ENCODE results near the gene PRSS50.

The PRSS50 gene

DNA sequence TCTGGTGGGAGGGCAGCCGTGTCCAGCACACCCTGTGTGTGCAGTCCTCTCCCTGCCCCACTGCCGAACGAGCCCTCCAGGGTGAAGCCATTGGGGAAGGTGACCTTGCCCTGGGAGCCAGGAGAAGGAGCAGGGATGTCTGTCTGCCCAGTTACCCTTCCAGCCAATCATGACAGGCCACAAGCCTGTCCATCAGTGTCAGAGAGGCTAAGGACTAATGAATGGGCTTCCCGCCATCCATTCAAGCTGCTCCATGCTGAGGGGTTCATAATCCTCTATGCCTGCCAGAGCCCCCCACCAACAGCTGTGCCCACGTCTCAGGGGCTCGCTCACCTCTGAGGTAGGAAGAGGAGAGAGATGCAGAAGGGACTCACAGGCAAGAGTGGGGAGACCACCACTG lies 39.4 kb downstream of the PRSS50 start:
- TF ChIP-seq, protein P1, sequence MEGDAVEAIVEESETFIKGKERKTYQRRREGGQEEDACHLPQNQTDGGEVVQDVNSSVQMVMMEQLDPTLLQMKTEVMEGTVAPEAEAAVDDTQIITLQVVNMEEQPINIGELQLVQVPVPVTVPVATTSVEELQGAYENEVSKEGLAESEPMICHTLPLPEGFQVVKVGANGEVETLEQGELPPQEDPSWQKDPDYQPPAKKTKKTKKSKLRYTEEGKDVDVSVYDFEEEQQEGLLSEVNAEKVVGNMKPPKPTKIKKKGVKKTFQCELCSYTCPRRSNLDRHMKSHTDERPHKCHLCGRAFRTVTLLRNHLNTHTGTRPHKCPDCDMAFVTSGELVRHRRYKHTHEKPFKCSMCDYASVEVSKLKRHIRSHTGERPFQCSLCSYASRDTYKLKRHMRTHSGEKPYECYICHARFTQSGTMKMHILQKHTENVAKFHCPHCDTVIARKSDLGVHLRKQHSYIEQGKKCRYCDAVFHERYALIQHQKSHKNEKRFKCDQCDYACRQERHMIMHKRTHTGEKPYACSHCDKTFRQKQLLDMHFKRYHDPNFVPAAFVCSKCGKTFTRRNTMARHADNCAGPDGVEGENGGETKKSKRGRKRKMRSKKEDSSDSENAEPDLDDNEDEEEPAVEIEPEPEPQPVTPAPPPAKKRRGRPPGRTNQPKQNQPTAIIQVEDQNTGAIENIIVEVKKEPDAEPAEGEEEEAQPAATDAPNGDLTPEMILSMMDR (conservative IDR thresholded peaks at IDR 0.05; ENCODE audit: low read depth, low read length), result no peak
- no peak overlapping the region for H3K4me3 ChIP-seq (ENCODE audit: low read length)

DNA sequence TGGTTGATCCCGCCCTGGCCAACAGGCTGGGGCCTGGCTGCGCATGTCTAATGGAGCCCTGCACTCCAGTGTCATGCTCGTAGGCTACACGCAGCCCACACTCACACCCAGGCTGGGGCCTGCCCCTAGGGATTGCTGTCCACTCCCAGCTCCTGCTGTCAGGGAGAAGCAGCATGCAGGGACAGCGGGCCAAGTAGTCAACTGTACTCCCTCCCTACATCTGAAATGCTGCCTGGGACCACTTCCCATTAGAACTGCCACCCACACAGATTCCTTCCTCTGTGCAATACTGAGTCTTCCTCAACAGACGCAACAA lies 40.3 kb downstream of the PRSS50 start:
- DNase-seq (ENCODE audit: low read depth), result no peak
- TF ChIP-seq, protein P1 (conservative IDR thresholded peaks at IDR 0.05; ENCODE audit: low read depth, low read length), result no peak
- no peak overlapping the region for H3K4me3 ChIP-seq (ENCODE audit: low read length)

More for the DNA sequence above, 39.4 kb downstream of the PRSS50 start:
- DNase-seq (ENCODE audit: low read depth), result no peak

DNA sequence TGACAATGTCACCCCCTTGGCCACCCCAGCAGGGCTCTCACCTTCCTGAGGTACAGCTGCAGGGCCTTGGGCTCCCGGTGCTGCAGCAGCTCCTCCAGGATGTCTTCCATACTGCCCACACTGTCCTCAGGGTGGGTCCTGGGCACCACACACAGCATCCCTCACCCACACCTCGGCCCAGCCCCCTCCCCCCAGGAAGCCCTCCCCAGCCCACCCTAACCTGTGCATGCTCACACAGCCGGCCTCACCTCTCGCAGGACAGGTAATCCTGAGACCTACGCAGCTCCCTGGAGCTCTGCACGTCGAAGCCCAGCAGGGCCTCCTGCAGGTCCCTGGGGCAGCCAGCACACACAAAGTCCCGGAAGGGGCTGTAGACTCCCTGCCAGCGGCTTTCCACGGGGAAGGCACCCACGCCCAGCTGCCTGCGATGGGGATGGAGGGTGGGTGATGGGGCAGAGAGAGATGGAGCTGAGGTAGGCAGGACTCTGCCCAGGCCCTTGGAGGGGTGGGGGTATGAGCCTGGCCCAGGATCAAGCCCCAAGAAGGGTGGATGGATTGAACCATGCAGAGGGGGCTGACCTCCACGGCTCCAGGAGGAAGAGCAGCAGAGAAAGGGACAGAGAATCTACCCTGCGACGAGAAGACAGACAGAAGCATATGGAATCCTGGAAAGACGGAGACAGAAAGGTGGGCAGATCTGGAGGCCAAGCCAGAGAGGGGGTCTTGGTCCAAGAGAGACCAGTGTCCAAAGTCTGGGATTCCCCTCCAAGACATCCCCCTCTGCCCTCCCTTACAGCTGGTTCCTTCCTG lies 40.9 kb downstream of the PRSS50 start:
- DNase-seq (ENCODE audit: low read depth), result no peak
- TF ChIP-seq, protein P1 (conservative IDR thresholded peaks at IDR 0.05; ENCODE audit: low read depth, low read length), result no peak
- H3K4me3 ChIP-seq (ENCODE audit: low read length), result no peak overlapping the region

DNA sequence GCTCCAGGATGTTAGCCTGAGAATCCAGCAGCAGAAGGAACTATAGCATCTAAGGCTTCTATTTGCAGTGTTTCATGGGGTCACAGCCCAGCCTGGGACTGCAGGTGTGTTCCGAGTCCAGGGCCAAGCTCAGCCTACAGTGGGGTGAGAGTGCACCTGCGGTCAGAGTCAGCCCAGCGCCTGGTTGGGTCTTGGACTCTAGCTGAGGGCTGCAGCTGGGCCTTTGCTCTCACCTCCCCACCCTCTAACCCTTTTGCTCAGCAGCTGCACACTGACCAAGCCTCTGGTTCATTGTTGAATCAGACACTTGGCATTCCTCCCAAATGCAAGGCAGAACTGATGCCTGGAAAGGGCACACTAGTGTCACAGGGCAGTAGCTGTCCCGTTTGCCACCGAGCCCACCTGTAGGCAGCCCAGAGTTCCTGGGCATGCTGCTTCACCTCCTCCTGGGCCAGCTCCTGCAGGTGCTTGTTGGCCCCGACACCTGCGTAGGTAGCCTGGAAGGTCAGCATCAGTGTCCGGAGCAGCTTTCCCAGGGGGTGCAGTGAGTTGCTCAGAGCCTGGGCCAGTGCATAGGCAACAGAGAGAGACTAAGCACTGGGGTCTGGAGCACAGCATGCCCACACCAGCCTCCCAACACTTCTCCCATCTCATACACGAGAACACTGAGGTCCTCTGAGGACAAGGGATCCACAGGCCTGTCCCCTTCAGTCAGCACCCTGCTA lies 41.7 kb downstream of the PRSS50 start:
- DNase-seq (ENCODE audit: low read depth), result no peak
- no peak overlapping the region for H3K4me3 ChIP-seq (ENCODE audit: low read length)
- TF ChIP-seq, protein P1 (conservative IDR thresholded peaks at IDR 0.05; ENCODE audit: low read depth, low read length), result no peak

DNA sequence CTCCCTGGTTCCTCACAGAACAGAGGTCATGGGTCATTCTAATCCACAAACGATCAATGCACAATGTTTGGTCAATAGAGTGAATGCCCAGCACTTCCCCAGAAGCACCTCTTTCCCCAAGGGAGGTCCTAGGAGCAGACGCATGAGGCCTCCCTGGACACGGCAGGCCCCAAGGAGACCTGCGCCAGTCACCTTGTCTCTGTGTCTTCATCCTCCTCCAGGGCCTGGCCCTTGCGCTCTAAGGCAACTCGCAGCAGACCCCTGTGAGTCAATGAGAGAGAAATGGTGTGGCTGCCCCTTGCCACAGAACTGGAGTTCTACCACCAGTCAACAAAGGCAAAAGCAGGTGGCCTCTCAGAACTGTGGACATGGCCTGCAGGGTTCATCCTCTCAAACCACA lies 42.2 kb downstream of the PRSS50 start:
- TF ChIP-seq, protein P1 (conservative IDR thresholded peaks at IDR 0.05; ENCODE audit: low read depth, low read length), result no peak
- DNase-seq (ENCODE audit: low read depth), result no peak
- H3K4me3 ChIP-seq (ENCODE audit: low read length), result no peak overlapping the region

DNA sequence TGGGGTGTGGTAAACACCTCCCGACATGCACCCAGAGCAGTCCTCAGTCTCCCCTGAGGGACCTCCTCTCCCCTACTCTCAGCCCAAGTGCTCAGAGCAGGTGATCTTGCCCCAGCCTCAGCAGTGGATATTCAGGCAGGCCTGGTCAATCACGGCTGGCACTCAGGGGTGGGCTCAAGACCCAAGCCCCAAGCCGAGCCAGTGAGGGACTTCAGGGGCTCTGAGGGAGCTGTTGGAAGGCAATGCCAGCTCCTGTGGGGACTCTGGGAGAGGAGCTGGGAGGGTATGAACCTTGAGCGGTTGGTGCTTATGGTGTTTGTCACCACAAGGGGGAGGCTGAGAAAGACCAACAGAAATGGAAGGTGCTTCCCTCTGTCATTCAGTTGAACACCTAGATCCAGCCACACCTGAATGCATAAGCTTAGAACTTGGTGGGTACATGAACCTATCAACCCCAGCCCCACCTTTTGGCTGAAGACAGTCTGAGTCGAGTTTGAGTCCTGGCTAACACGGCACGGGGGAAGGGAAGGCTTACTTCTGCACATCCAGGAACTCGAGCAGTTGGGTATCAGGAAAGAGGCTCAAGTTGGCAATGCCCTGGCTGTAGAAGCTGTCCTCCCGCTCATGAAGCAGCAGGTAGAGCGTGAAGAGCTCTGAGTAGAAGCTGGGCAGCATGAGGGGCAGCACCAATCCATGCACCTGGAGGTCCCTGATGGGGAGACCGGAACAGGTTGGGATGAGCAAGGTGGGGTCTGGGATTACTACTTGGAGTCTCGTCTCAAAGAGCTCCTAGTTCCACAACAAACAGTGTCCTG lies 43.4 kb downstream of the PRSS50 start:
- H3K4me3 ChIP-seq (ENCODE audit: low read length), result no peak overlapping the region
- TF ChIP-seq, protein P1 (conservative IDR thresholded peaks at IDR 0.05; ENCODE audit: low read depth, low read length), result peak; percentile 31
- no peak for DNase-seq (ENCODE audit: low read depth)

Data from retinal pigment epithelial cell (primary cell).